Lower lobe of right lung (tissue), 2 donors: ENCODE measurements around the gene SETD3. TPM values are rescaled to one million over a fixed set of nuclear protein-coding genes. Genes with fewer than 3 reads are reported as not detected.

Experiments
- ATAC-seq, 2 donors: fragments of 200-7000 bp; cut with Tn5 transposase; one replicate each; pipeline ENCODE4 v1.9.1; 2020 to 2022; ENCODE audit warnings: mild to moderate bottlenecking in 2 of 2, moderate library complexity in 2 of 2
- DNase-seq: peaks from one replicate; pipeline ENCODE4 v3.0.0-alpha.2; 2020
- H3K27ac ChIP-seq: fragments of 200-600 bp; one replicate; pipeline ENCODE4 v1.8.0; 2022
- H3K27me3 ChIP-seq: fragments of 200-600 bp; one replicate; pipeline ENCODE4 v1.8.0; 2022; ENCODE audit warnings: low read depth
- H3K36me3 ChIP-seq: fragments of 200-600 bp; one replicate; pipeline ENCODE4 v1.8.0; 2022; ENCODE audit warnings: mild to moderate bottlenecking
- H3K4me1 ChIP-seq: fragments of 200-600 bp; one replicate; pipeline ENCODE4 v1.8.0; 2022
- H3K4me3 ChIP-seq: fragments of 200-600 bp; one replicate; pipeline ENCODE4 v1.8.0; 2022; ENCODE audit warnings: mild to moderate bottlenecking
- H3K9me3 ChIP-seq: fragments of 200-600 bp; one replicate; pipeline ENCODE4 v1.8.0; 2022
- intact Hi-C: fragments of 100-400 bp; cut with DNase I; formaldehyde crosslinking; loops from one replicate; pipeline ENCODE4 v1.11.0; 2022
- total RNA-seq: library from RNA; stranded (reverse); fragmentation: NEBNext Ultra II Directional; extraction: Animal tissue kit (Norgen Biotek cat#: 25700); gene quantifications from one replicate; pipeline ENCODE4 v1.2.1, GENCODE V29; 2021
- TF ChIP-seq, protein P1 (sequence below): fragments of 200-600 bp; IDR thresholded peaks from one replicate; pipeline ENCODE4 v1.8.0; 2022; ENCODE audit warnings: antibody characterized with exemption, mild to moderate bottlenecking
- donor health status: DM: no; HTN: yes; CAD: no; lungs with severe emphysema.

SETD3 gene
- total RNA-seq, 1 donor from 2014 or later, result 78.7 TPM

DNA sequence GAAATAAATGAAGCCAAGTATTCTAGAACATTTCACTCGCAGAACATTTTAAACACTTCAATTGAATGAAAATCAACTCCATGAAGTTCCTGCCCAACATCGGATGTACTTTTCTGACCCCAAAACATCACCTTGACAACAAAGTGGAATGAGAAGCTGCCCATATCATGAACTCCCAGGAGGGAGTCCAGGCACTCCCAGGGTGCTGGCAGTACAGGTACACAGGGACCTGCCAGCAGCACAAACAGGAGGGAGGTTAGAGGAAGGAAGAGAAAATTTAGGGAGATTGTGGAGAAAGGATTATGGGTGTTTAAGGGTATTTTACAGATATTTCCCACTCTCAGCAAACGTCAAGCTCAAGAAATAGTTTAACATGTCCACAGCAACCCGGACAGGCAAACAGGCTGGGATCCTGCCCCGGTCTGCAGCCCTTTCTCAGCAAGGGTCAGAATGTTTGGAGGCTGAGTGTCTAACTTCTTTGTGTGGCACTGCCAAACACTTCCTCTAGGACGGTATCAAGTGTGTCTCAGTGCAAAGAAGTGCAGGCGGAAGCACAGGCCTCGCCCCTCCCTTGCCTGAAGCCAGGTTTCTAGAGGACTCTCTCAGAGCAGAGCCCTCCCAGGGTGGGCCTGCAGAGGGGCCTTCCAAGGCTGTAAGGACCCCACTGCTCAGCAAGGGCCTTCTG lies 72.2 kb downstream of the SETD3 start:
- TF ChIP-seq, protein P1, sequence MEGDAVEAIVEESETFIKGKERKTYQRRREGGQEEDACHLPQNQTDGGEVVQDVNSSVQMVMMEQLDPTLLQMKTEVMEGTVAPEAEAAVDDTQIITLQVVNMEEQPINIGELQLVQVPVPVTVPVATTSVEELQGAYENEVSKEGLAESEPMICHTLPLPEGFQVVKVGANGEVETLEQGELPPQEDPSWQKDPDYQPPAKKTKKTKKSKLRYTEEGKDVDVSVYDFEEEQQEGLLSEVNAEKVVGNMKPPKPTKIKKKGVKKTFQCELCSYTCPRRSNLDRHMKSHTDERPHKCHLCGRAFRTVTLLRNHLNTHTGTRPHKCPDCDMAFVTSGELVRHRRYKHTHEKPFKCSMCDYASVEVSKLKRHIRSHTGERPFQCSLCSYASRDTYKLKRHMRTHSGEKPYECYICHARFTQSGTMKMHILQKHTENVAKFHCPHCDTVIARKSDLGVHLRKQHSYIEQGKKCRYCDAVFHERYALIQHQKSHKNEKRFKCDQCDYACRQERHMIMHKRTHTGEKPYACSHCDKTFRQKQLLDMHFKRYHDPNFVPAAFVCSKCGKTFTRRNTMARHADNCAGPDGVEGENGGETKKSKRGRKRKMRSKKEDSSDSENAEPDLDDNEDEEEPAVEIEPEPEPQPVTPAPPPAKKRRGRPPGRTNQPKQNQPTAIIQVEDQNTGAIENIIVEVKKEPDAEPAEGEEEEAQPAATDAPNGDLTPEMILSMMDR, result no peak
- peak; percentile 87 to 88 for ATAC-seq
- H3K4me1 ChIP-seq, result no peaks in the 10 kb centered on the region
- peaks cover 79% of the 10 kb centered on the region for H3K36me3 ChIP-seq
- H3K9me3 ChIP-seq, result no peaks in the 10 kb centered on the region
- H3K27ac ChIP-seq, result peak overlapping the region; percentile 61
- no peak for DNase-seq
- no peak overlapping the region for H3K4me3 ChIP-seq
- H3K27me3 ChIP-seq, result no peaks in the 10 kb centered on the region
- intact Hi-C loops, result no loop called here

- intact Hi-C loops, result no loop called here
- Histone ChIP-seq H3K27me3 (no peaks in the 10 kb centered on the region), H3K9me3 (no peaks in the 10 kb centered on the region), H3K27ac (peak overlapping the region; percentile 61), H3K4me3 (no peak overlapping the region), H3K4me1 (no peaks in the 10 kb centered on the region), H3K36me3 (peaks cover 76% of the 10 kb centered on the region)
- no peak for ATAC-seq
- TF ChIP-seq, protein P1, result no peak
- no peak for DNase-seq
Measured at GRCh38 chr14:99407416-99407815, 73.2 kb downstream of the SETD3 start.

GRCh38 chr14:99402950-99403349 lies 77.7 kb downstream of the SETD3 start:
- peaks cover 69% of the 10 kb centered on the region for H3K36me3 ChIP-seq
- no peak overlapping the region for H3K27ac ChIP-seq
- H3K9me3 ChIP-seq, result no peaks in the 10 kb centered on the region
- H3K4me3 ChIP-seq, result no peak overlapping the region
- DNase-seq, result no peak
- intact Hi-C loops, result no loop called here
- H3K4me1 ChIP-seq, result no peaks in the 10 kb centered on the region
- no peak for ATAC-seq
- no peaks in the 10 kb centered on the region for H3K27me3 ChIP-seq
- TF ChIP-seq, protein P1, result no peak

GRCh38 chr14:99402285-99402648 lies 78.4 kb downstream of the SETD3 start:
- H3K4me1 ChIP-seq, result no peaks in the 10 kb centered on the region
- ATAC-seq (no peak), DNase-seq (no peak)
- TF ChIP-seq, protein P1, result no peak
- H3K36me3 ChIP-seq, result peaks cover 76% of the 10 kb centered on the region
- H3K9me3 ChIP-seq, result no peaks in the 10 kb centered on the region
- intact Hi-C loops, result no loop called here
- no peak overlapping the region for H3K4me3 ChIP-seq
- no peaks in the 10 kb centered on the region for H3K27me3 ChIP-seq
- H3K27ac ChIP-seq, result no peak overlapping the region

- no peaks in the 10 kb centered on the region for H3K27me3 ChIP-seq
- H3K36me3 ChIP-seq, result peaks cover 80% of the 10 kb centered on the region
- TF ChIP-seq, protein P1, result no peak
- no peak for ATAC-seq
- no peaks in the 10 kb centered on the region for H3K9me3 ChIP-seq
- H3K27ac ChIP-seq, result no peak overlapping the region
- no peak overlapping the region for H3K4me3 ChIP-seq
- H3K4me1 ChIP-seq, result no peaks in the 10 kb centered on the region
- DNase-seq, result no peak
- intact Hi-C loops, result no loop called here
Measured at GRCh38 chr14:99401621-99402284, 78.9 kb downstream of the SETD3 start.
